HCT116 (cell line): ENCODE results near the gene C12orf75.

Experiments used
- CTCF ChIP-seq, 3 experiments: fragments of 200-600 bp in 1 of 3; sonication (generic) in 1 of 3; IDR thresholded peaks in 2 of 3; conservative IDR thresholded peaks in 1 of 3; 2 replicates each; pipeline ENCODE4 v1.5.1; 2012 to 2017; ENCODE audit warnings: low read depth in 2 of 3, low read length in 2 of 3, antibody characterized with exemption in 1 of 3, borderline replicate concordance in 1 of 3, control low read depth in 1 of 3, mild to moderate bottlenecking in 1 of 3, mixed read lengths in 1 of 3, mixed run types in 1 of 3, moderate library complexity in 1 of 3; ENCODE audit not compliant: insufficient read depth in 1 of 3
- MAX ChIP-seq: IDR thresholded peaks from 2 replicates; pipeline ENCODE4 v1.6.1; 2012
- ZBTB33 ChIP-seq: IDR thresholded peaks from 2 replicates; pipeline ENCODE4 v1.6.1; 2011; ENCODE audit warnings: mild to moderate bottlenecking, low read length, moderate library complexity; ENCODE audit not compliant: insufficient replicate concordance; ENCODE audit errors: extremely low read depth

GRCh38 chr12:105409279-105409678 is 78.8 kb downstream of the C12orf75 start:
- TF ChIP-seq CTCF (IDR thresholded peaks at IDR 0.05 in 2 of 3, conservative IDR thresholded peaks at IDR 0.05 in 1 of 3; ENCODE audit: borderline replicate concordance in 1 of 3, insufficient read depth in 1 of 3, low read depth in 2 of 3, low read length in 2 of 3) (no peak), ZBTB33 (no peak), MAX (no peak)
